Activated naive CD8-positive, alpha-beta T cell treated with anti-CD3 and anti-CD28 coated beads, Interleukin-2, amount 50 U/mL, for 24 hours (primary cell): Measurements from ENCODE around the gene TCAF1.
A peak's percentile ranks its signal among the peaks of the same experiment; 100 is the strongest.

Experiments
- ATAC-seq: fragments of 150-1000 bp; cut with Tn5 transposase; one replicate; pipeline ENCODE4 v1.10.0; 2021
- DNase-seq: peaks from one replicate; pipeline ENCODE4 v3.0.0; 2021
- H3K27ac Mint-ChIP-seq: one replicate; pipeline ENCODE4 v1.8.0; 2021; ENCODE audit warnings: mild to moderate bottlenecking, mixed read lengths
- H3K27me3 Mint-ChIP-seq: one replicate; pipeline ENCODE4 v1.8.0; 2021; ENCODE audit warnings: mixed read lengths
- H3K36me3 Mint-ChIP-seq: one replicate; pipeline ENCODE4 v1.8.0; 2021; ENCODE audit warnings: low read depth, mixed read lengths
- H3K4me1 Mint-ChIP-seq: one replicate; pipeline ENCODE4 v1.8.0; 2021; ENCODE audit warnings: mixed read lengths
- H3K4me3 Mint-ChIP-seq: one replicate; pipeline ENCODE4 v1.8.0; 2021; ENCODE audit warnings: mild to moderate bottlenecking, moderate library complexity, mixed read lengths
- H3K9me3 Mint-ChIP-seq: one replicate; pipeline ENCODE4 v1.8.0; 2021; ENCODE audit warnings: mixed read lengths

The TCAF1 gene, protein sequence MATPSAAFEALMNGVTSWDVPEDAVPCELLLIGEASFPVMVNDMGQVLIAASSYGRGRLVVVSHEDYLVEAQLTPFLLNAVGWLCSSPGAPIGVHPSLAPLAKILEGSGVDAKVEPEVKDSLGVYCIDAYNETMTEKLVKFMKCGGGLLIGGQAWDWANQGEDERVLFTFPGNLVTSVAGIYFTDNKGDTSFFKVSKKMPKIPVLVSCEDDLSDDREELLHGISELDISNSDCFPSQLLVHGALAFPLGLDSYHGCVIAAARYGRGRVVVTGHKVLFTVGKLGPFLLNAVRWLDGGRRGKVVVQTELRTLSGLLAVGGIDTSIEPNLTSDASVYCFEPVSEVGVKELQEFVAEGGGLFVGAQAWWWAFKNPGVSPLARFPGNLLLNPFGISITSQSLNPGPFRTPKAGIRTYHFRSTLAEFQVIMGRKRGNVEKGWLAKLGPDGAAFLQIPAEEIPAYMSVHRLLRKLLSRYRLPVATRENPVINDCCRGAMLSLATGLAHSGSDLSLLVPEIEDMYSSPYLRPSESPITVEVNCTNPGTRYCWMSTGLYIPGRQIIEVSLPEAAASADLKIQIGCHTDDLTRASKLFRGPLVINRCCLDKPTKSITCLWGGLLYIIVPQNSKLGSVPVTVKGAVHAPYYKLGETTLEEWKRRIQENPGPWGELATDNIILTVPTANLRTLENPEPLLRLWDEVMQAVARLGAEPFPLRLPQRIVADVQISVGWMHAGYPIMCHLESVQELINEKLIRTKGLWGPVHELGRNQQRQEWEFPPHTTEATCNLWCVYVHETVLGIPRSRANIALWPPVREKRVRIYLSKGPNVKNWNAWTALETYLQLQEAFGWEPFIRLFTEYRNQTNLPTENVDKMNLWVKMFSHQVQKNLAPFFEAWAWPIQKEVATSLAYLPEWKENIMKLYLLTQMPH

DNA sequence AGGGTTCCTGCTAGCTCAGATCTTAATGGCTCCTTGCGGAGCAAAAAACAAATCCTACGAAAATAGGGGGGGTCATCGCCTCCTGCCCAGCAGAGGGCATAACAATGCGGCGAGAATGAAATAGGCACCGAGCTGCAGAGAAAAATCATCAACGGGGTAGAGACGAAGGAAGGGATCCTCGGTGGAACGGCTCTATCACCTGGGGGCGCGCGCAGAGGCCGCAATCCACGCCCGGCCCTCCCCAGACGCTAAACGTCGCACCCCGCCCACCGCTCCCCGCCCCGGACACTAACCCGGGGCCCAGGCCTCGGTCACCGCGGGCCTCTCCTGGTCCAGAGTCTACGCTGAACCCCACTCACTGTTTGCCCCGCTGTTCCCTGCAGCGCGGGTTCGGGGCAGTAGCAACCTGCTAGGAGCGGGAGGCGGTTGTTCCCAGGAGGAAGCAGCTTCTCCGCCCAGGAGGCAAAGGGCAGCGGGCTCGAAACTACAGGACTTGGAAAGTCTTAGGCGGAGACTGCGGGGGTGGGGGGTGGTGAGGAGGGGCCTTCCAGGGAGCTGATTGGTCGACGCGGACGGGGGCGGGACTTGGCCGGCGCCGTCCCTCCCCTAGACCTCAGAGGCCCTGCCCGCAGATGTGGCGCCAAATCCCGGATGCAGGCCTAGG lies at the start of gene TCAF1:
Gene TCAF1, minus strand, starts transcription at position 509 of the 664 bp plus-strand sequence. CDS start 25,568 bp downstream, outside the sequence.
- peak; percentile 94 for DNase-seq
- Mint-ChIP-seq H3K4me3 (peak within 1 kb of the TSS; percentile 94), H3K4me1 (peaks cover 26% of the 10 kb centered on the region), H3K9me3 (no peaks in the 10 kb centered on the region), H3K36me3 (no peaks in the 10 kb centered on the region), H3K27me3 (no peaks in the 10 kb centered on the region), H3K27ac (peak within 1 kb of the TSS; percentile 94)
- peak; percentile 94 for ATAC-seq

DNA sequence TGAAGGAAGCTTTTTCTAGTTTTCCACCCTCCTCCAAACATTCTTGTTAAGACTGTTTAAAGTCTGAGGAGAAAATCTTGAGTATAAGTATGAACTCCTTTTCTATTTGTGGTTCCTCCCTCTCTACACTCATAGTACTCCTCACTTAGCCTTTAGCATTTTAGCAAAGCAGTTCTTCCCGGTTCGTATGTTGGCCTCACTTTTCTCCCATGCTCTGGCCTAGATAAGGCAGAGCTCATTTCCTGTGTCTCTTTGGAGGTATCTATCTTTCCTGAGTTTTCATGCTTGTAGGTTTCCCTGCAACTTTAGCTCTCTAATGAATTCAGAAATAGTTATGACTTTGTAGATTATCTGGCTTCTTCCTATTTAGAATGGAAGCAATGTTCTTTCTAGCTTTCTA lies 46.8 kb upstream of the TCAF1 start:
- no peak overlapping the region for H3K4me3 Mint-ChIP-seq
- no peaks in the 10 kb centered on the region for H3K4me1 Mint-ChIP-seq
- peaks cover 25% of the 10 kb centered on the region for H3K27me3 Mint-ChIP-seq
- H3K9me3 Mint-ChIP-seq: no peaks in the 10 kb centered on the region
- DNase-seq: no peak
- no peak overlapping the region for H3K27ac Mint-ChIP-seq
- no peak for ATAC-seq
- no peaks in the 10 kb centered on the region for H3K36me3 Mint-ChIP-seq

GRCh38 chr7:143947111-143947510 lies 45.1 kb upstream of the TCAF1 start:
- DNase-seq (no peak), ATAC-seq (no peak)
- no peaks in the 10 kb centered on the region for H3K36me3 Mint-ChIP-seq
- peaks cover 29% of the 10 kb centered on the region for H3K27me3 Mint-ChIP-seq
- H3K9me3 Mint-ChIP-seq: no peaks in the 10 kb centered on the region
- no peak overlapping the region for H3K27ac Mint-ChIP-seq
- no peak overlapping the region for H3K4me3 Mint-ChIP-seq
- H3K4me1 Mint-ChIP-seq: no peaks in the 10 kb centered on the region

DNA sequence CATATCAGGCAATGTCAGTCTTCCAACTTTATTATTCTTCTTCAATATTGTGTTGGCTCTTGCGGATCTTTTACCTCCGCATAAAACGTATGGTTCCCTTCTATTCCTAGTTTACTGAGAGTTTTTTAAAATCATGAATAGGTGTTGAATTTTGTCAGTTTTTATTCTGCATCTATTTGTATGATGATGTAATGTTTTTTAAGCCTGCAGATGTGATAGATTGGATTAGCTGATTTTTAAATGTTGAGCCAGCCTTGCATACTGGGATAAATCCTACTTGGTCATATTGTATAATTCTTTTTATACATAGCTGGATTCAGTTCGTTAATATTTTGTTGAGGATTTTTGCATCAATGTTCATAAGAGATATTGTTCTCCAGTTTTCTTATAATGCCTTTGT lies 43.4 kb upstream of the TCAF1 start:
- Mint-ChIP-seq H3K27me3 (peaks cover 33% of the 10 kb centered on the region), H3K4me3 (no peak overlapping the region), H3K36me3 (no peaks in the 10 kb centered on the region), H3K9me3 (no peaks in the 10 kb centered on the region), H3K27ac (no peak overlapping the region), H3K4me1 (no peaks in the 10 kb centered on the region)
- ATAC-seq: no peak
- no peak for DNase-seq

GRCh38 chr7:143938379-143939243 lies 36.6 kb upstream of the TCAF1 start:
- Mint-ChIP-seq H3K27ac (no peak overlapping the region), H3K9me3 (peaks cover under 1% of the 10 kb centered on the region), H3K4me3 (no peak overlapping the region), H3K4me1 (no peaks in the 10 kb centered on the region), H3K27me3 (peaks cover 11% of the 10 kb centered on the region), H3K36me3 (no peaks in the 10 kb centered on the region)
- ATAC-seq: no peak
- no peak for DNase-seq

- ATAC-seq (no peak), DNase-seq (no peak)
- Mint-ChIP-seq H3K9me3 (peaks cover 11% of the 10 kb centered on the region), H3K4me1 (no peaks in the 10 kb centered on the region), H3K36me3 (peaks cover 3% of the 10 kb centered on the region), H3K27me3 (peaks cover 6% of the 10 kb centered on the region), H3K27ac (no peak overlapping the region), H3K4me3 (no peak overlapping the region)
Measured at GRCh38 chr7:143936087-143937009, 34.4 kb upstream of the TCAF1 start.

GRCh38 chr7:143934526-143935325 lies 32.8 kb upstream of the TCAF1 start, which contains the start of gene OR2F2:
Gene OR2F2 (plus strand): TSS chr7:143935233. CDS start chr7:143935233, 0 bp downstream.
- peaks cover 3% of the 10 kb centered on the region for H3K36me3 Mint-ChIP-seq
- H3K9me3 Mint-ChIP-seq: peaks cover 11% of the 10 kb centered on the region
- H3K4me1 Mint-ChIP-seq: no peaks in the 10 kb centered on the region
- DNase-seq (no peak), ATAC-seq (no peak)
- H3K27ac Mint-ChIP-seq: no peak within 1 kb of the TSS
- H3K27me3 Mint-ChIP-seq: peaks cover 6% of the 10 kb centered on the region
- no peak within 1 kb of the TSS for H3K4me3 Mint-ChIP-seq

DNA sequence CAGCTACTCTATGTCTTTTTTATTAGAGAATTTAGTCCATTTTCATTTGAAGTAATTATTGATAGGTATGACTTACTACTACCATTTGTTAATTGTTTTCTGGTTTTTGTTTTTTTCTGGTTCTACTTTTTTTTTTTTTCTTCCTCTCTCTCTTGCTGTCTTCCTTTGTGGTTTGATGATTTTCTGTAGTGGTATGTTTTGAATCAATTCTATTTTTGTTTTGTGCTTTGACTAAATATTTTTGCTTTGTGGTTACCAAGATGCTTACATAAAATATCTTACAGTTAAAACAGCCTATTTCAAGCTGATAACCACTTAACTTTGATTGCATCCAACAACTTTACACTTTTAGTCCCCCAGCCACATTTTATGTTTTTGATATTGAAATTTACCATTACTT lies 29.8 kb upstream of the TCAF1 start:
- no peak for ATAC-seq
- Mint-ChIP-seq H3K36me3 (peaks cover 3% of the 10 kb centered on the region), H3K4me3 (no peak overlapping the region), H3K27ac (no peak overlapping the region), H3K4me1 (peaks cover 7% of the 10 kb centered on the region), H3K9me3 (peaks cover 11% of the 10 kb centered on the region), H3K27me3 (peaks cover 6% of the 10 kb centered on the region)
- no peak for DNase-seq

DNA sequence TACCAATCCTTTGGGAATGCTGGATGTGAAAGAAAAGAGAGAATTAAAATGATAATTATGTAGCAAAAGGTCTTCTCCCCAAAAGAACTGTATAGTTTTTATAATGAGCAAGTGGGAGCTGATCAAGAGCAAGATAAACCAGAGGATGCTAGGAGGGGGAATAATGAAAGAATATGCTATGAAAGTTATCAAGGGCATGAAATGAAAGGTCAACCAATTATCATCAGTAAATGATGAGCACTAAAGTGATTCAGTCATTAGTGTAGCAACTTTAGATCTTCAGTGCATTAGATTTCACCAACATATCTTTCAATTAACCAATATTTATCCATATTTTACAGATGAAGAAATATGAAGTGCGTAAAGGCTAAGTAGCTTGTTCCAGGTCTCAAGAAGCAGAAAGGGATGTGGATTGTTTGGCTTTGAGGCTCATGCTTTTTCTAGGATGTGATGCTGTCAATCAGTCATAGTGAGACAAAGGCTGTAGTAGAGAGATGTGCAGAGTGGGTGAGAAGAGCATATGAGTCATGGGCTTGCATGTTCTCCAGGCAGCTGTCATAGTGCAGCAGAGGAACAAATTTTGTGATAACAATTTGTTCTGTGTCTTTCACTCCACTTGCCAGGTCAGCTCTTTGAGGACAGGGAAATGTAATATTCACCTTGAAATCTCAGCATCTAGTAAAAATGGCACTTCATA lies 27.4 kb upstream of the TCAF1 start:
- Mint-ChIP-seq H3K36me3 (peaks cover 3% of the 10 kb centered on the region), H3K27me3 (peaks cover 6% of the 10 kb centered on the region), H3K4me3 (no peak overlapping the region), H3K9me3 (peaks cover 11% of the 10 kb centered on the region), H3K4me1 (peaks cover 7% of the 10 kb centered on the region), H3K27ac (no peak overlapping the region)
- ATAC-seq (peak; percentile 100), DNase-seq (no peak)

GRCh38 chr7:143924851-143925250 lies 22.9 kb upstream of the TCAF1 start:
- Mint-ChIP-seq H3K9me3 (no peaks in the 10 kb centered on the region), H3K4me1 (peaks cover 7% of the 10 kb centered on the region), H3K27ac (no peak overlapping the region), H3K36me3 (no peaks in the 10 kb centered on the region), H3K4me3 (no peak overlapping the region), H3K27me3 (peaks cover 16% of the 10 kb centered on the region)
- ATAC-seq (no peak), DNase-seq (no peak)

DNA sequence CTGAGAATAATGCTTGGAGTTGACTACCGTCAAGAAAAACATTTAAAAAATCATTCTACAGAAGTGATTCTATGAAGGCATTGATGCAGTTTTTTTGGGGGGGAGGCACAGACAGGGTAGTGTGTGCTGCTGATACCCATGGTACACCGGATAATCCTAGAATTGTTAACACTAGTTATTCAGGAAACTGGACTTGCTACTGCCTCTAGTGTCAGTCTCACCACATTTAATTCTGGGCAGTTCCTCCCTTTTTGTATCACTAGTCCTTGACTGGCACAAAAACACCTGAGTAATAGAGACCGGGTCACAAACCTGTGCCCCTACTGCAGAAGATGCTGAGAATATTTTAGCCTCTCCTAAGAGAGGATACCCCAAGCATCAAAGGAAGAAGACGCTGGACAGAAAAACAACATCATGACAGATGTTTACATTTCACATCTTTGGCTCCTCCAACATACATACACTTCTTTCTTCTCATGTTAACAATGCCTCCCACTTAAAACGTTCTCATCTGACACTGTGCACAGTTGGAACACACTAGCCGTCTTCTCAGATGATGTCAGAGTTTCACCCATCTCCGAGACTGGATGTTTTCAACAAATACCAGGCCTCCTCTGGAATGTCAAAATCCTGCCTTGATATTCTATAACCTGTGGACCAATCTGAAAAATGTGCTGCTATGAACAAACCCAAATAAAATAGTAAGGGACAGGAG lies 13.1 kb upstream of the TCAF1 start:
- H3K27ac Mint-ChIP-seq: no peak overlapping the region
- DNase-seq: no peak
- ATAC-seq: no peak
- no peak overlapping the region for H3K4me3 Mint-ChIP-seq
- peaks cover 14% of the 10 kb centered on the region for H3K4me1 Mint-ChIP-seq
- H3K36me3 Mint-ChIP-seq: no peaks in the 10 kb centered on the region
- no peaks in the 10 kb centered on the region for H3K9me3 Mint-ChIP-seq
- H3K27me3 Mint-ChIP-seq: peaks cover 11% of the 10 kb centered on the region
